Cortex of kidney (tissue), 1 donor: ENCODE data around the gene ATP2C1.

Experiments
- DNase-seq: peaks from one replicate; lab custom pipeline; 2025; lab: John Stamatoyannopoulos, UW

The ATP2C1 gene

GRCh38 chr3:130894986-130895280 lies 1.0 kb downstream of the ATP2C1 start:
- no peak for DNase-seq

- DNase-seq = no peak
Observed at GRCh38 chr3:130895690-130896488, 2.0 kb downstream of the ATP2C1 start.

GRCh38 chr3:130897316-130897715 lies 3.4 kb downstream of the ATP2C1 start:
- DNase-seq = no peak

GRCh38 chr3:130900959-130901358 lies 7.1 kb downstream of the ATP2C1 start:
- no peak for DNase-seq

GRCh38 chr3:130901463-130902204 lies 7.8 kb downstream of the ATP2C1 start:
- DNase-seq = no peak

- no peak for DNase-seq
Observed at GRCh38 chr3:130903412-130903908, 9.6 kb downstream of the ATP2C1 start.

GRCh38 chr3:130904491-130904890 lies 10.6 kb downstream of the ATP2C1 start:
- DNase-seq = no peak

GRCh38 chr3:130905551-130905950 lies 11.7 kb downstream of the ATP2C1 start:
- DNase-seq = no peak

GRCh38 chr3:130906374-130906995 lies 12.6 kb downstream of the ATP2C1 start:
- no peak for DNase-seq

GRCh38 chr3:130907500-130907899 lies 13.6 kb downstream of the ATP2C1 start:
- no peak for DNase-seq

GRCh38 chr3:130907966-130908365 lies 14.1 kb downstream of the ATP2C1 start:
- DNase-seq = no peak

GRCh38 chr3:130915567-130916292 lies 21.8 kb downstream of the ATP2C1 start:
- no peak for DNase-seq

- no peak for DNase-seq
Observed at GRCh38 chr3:130916507-130917167, 22.8 kb downstream of the ATP2C1 start.

GRCh38 chr3:130918328-130918727 lies 24.4 kb downstream of the ATP2C1 start:
- no peak for DNase-seq

GRCh38 chr3:130925628-130926027 lies 31.7 kb downstream of the ATP2C1 start:
- no peak for DNase-seq

- DNase-seq = no peak
Observed at GRCh38 chr3:130926504-130926903, 32.6 kb downstream of the ATP2C1 start.

GRCh38 chr3:130929804-130930203 lies 35.9 kb downstream of the ATP2C1 start:
- DNase-seq = no peak

- DNase-seq = no peak
Observed at GRCh38 chr3:130932979-130933378, 39.1 kb downstream of the ATP2C1 start.

GRCh38 chr3:130933801-130934345 lies 40.0 kb downstream of the ATP2C1 start:
- DNase-seq = no peak

- no peak for DNase-seq
Observed at GRCh38 chr3:130934442-130935089, 40.7 kb downstream of the ATP2C1 start.
